Coronary artery (tissue), 2 donors: ENCODE results near the gene KDM7A.

ENCODE experiments used
- DNase-seq: peaks from one replicate; pipeline ENCODE4 v3.0.0-alpha.2; 2017; ENCODE audit warnings: low spot score
- H3K27ac ChIP-seq, 2 donors: fragments of 200-600 bp; sonication (generic); one replicate each; pipeline ENCODE4 v1.5.1; 2016 to 2019
- H3K4me3 ChIP-seq: fragments of 200-600 bp; sonication (generic); 2 replicates; pipeline ENCODE4 v1.5.1; 2016; ENCODE audit warnings: mild to moderate bottlenecking, moderate library complexity
- CTCF ChIP-seq: fragments of 200-600 bp; sonication (generic); IDR thresholded peaks from one replicate; pipeline ENCODE4 v1.5.1; 2019; ENCODE audit warnings: antibody characterized with exemption

Gene KDM7A

GRCh38 chr7:140144821-140145220 is 32.0 kb downstream of the KDM7A start:
- H3K27ac ChIP-seq, result no peak overlapping the region
- TF ChIP-seq CTCF, result no peak
- H3K4me3 ChIP-seq, result no peak overlapping the region
- no peak for DNase-seq

DNA sequence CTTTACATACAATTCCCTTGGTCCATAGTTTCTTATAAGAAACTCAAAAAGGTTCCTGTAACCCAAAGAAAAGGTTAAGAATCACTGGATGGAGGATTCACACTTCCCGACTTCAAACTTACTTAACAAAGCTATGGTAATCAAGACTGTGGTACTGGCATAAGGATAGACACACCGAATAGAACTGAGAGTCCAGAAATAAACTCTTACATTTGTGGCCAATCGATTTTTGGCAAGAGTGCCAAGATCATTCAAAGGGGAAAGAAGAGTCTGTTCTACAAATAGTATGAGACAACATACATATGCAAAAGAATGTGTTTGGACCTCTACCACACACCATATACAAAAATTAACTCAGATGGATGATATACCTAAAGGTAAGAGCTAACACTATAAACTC is 32.8 kb downstream of the KDM7A start:
- TF ChIP-seq CTCF, result no peak
- Histone ChIP-seq H3K27ac (no peak overlapping the region), H3K4me3 (no peak overlapping the region)
- DNase-seq, result no peak

- no peak overlapping the region for H3K27ac ChIP-seq
- no peak for TF ChIP-seq CTCF
- H3K4me3 ChIP-seq, result no peak overlapping the region
- DNase-seq, result no peak
Observed at GRCh38 chr7:140142031-140142430, 34.8 kb downstream of the KDM7A start.

DNA sequence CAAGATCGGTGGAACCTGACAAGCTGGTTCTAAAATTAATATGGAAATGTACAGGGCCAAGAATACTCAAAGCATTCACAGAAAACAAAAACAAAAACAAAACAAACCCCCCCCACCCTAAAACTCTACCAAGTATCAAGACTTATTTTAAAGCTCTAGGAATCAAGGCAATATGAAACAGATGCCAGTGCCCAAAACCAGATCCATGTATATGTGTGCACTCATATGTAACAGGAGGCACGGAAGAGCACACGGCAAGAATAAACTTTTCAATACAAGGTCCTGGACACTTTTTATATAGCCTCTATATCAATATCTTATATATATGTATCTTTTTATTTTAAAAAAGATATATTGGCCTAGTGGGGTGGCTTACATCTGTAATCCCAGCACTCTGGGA is 35.5 kb downstream of the KDM7A start:
- no peak for TF ChIP-seq CTCF
- H3K4me3 ChIP-seq, result no peak overlapping the region

DNA sequence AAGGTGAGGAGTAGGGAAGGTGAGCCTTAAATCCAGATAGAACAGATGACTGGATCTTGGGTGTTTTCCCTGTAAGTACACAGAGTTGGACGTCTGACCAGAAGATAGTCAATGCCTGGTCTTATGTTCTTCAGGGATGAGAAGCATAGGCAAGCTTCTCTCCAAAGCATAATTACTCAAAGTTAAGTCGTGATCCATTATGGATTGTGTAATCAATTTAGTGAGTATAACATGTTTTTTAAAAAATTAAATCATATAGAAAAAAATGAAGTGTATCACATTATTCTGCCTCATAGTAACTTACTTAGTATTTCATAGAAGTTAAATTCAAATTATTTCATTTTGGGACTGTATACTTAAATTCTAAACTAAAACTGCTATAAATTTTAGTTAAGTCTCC is 39.7 kb downstream of the KDM7A start:
- H3K4me3 ChIP-seq, result no peak overlapping the region
- DNase-seq, result no peak
- TF ChIP-seq CTCF, result no peak
- no peak overlapping the region for H3K27ac ChIP-seq

More for the DNA sequence above, 35.5 kb downstream of the KDM7A start:
- H3K27ac ChIP-seq, result no peak overlapping the region
- no peak for DNase-seq

GRCh38 chr7:140136073-140136472 is 40.7 kb downstream of the KDM7A start:
- H3K4me3 ChIP-seq, result no peak overlapping the region

GRCh38 chr7:140134039-140134438 is 42.7 kb downstream of the KDM7A start:
- TF ChIP-seq CTCF, result no peak
- no peak overlapping the region for H3K4me3 ChIP-seq
- H3K27ac ChIP-seq, result no peak overlapping the region
- DNase-seq, result no peak

More at GRCh38 chr7:140136073-140136472, 40.7 kb downstream of the KDM7A start:
- TF ChIP-seq CTCF, result no peak
- DNase-seq, result no peak
- H3K27ac ChIP-seq, result no peak overlapping the region
